BE2C (cell line): Measurements from ENCODE around the gene MAN2B1.
A peak's percentile ranks its signal among the peaks of the same experiment; 100 is the strongest.
"Not testable (repeated sequence)": the region's sequence is repeated elsewhere in the genome, so short reads cannot be mapped to it uniquely, and the experiment has no call there.

Source experiments
- DNase-seq: peaks from one replicate; pipeline ENCODE4 v3.0.0-alpha.2; 2020
- H3K27me3 ChIP-seq: fragments of 250-450 bp; sonication (Bioruptor Pico); 2 replicates; pipeline ENCODE4 v1.5.1; 2020; ENCODE audit warnings: mild to moderate bottlenecking
- H3K36me3 ChIP-seq: fragments of 250-450 bp; sonication (Bioruptor Pico); 2 replicates; pipeline ENCODE4 v1.5.1; 2020; ENCODE audit warnings: mild to moderate bottlenecking
- H3K4me1 ChIP-seq: fragments of 250-450 bp; sonication (Bioruptor Pico); 2 replicates; pipeline ENCODE4 v1.5.1; 2020
- H3K4me3 ChIP-seq: 2 replicates; pipeline ENCODE4 v1.5.1; 2011; ENCODE audit warnings: low read depth, low read length
- H3K9me3 ChIP-seq: fragments of 250-450 bp; sonication (Bioruptor Pico); 2 replicates; pipeline ENCODE4 v1.5.1; 2020
- TF ChIP-seq, protein P1 (sequence below): IDR thresholded peaks from 2 replicates; pipeline ENCODE4 v1.5.1; 2012; ENCODE audit warnings: mild to moderate bottlenecking, low read depth, low read length

Gene MAN2B1

DNA sequence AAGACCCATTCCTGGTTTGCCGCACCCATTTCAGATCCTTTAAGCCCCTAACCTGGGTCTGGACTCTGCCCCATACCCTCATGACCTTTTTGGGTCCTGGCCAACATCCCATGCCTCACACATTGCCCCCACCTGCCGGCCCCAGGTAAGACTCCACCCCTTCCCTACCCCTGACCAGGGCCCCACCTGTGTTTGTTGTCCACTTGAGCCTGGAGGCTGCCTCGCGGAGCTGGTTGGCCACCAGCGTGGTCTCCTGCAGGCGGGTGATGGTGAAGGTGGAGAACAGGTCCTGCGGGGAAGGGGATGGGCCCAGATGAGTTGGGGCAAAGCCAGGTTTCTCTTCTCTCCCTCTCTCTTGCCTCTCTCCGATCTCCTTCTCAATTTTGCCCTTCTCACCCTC, 19.5 kb downstream of the MAN2B1 start:
- H3K36me3 ChIP-seq: no peaks in the 10 kb centered on the region
- H3K27me3 ChIP-seq: no peaks in the 10 kb centered on the region
- H3K9me3 ChIP-seq: no peaks in the 10 kb centered on the region; the same call in 1 of the 2 replicates
- TF ChIP-seq, protein P1, sequence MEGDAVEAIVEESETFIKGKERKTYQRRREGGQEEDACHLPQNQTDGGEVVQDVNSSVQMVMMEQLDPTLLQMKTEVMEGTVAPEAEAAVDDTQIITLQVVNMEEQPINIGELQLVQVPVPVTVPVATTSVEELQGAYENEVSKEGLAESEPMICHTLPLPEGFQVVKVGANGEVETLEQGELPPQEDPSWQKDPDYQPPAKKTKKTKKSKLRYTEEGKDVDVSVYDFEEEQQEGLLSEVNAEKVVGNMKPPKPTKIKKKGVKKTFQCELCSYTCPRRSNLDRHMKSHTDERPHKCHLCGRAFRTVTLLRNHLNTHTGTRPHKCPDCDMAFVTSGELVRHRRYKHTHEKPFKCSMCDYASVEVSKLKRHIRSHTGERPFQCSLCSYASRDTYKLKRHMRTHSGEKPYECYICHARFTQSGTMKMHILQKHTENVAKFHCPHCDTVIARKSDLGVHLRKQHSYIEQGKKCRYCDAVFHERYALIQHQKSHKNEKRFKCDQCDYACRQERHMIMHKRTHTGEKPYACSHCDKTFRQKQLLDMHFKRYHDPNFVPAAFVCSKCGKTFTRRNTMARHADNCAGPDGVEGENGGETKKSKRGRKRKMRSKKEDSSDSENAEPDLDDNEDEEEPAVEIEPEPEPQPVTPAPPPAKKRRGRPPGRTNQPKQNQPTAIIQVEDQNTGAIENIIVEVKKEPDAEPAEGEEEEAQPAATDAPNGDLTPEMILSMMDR: no peak
- no peak for DNase-seq
- no peak overlapping the region for H3K4me3 ChIP-seq
- H3K4me1 ChIP-seq: no peaks in the 10 kb centered on the region

DNA sequence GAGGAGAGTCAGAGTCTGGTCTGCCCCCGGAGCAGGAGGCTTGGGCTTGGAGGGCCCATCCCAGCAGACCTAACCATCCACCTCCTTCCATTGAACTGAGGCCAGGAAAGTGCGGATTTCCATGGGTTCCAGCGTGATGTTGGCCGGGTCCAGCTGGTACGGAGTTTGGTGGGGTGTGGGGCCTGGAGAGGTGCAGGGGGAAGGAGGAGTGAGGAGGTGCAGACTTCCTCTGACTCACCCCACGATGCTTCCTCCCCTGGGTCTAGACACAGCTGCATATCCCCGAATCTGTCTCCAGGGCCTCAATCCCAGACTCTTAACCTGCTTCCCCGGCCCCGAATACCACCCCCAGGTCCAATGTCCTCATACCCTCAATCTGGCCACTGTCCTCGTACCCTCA, 20.0 kb downstream of the MAN2B1 start:
- DNase-seq: no peak
- TF ChIP-seq, protein P1: no peak
- Histone ChIP-seq H3K4me1 (no peaks in the 10 kb centered on the region), H3K27me3 (no peaks in the 10 kb centered on the region), H3K4me3 (no peak overlapping the region), H3K9me3 (no peaks in the 10 kb centered on the region; the same call in 1 of the 2 replicates), H3K36me3 (no peaks in the 10 kb centered on the region)

DNA sequence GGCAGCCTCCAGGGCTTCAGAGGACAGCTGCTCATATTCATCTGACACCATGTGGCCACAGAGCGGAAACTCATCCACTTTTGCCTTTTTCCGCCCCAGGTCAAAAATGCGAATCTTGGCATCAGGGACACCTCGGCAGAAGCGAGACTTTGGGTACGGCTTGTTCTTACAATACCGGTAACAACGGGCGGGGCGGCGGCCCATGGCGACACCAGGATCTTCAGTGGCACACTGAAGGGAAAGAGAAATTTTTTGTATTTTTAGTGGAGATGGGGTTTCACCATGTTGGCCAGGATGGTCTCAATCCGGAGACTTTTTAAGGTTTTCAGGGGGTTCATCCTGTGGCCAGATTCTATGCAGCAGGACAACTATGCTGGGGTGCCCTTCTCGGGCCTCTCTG, 22.8 kb downstream of the MAN2B1 start:
- H3K4me3 ChIP-seq, DNase-seq, H3K9me3 ChIP-seq, H3K36me3 ChIP-seq, H3K27me3 ChIP-seq, H3K4me1 ChIP-seq: not testable (repeated sequence)

DNA sequence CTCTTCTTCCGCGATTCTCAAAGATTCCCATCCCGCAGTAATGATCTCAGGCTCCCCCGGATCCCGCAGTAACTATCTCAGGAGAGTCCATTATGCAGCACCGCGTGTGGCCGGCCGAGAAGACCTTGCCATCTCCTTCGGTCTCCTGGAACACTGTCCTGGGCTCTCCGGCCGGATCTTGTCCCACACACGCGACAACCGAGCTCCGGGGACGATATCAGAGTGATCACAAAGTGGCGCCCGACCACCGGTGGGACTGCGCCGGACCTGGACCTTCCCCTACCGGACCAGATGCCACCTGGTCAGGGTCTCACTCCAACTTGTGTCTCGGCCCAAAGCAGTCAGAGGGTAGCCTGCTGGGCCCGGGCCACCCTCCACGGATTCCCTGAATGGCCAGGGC, 24.0 kb downstream of the MAN2B1 start:
- Histone ChIP-seq H3K27me3 (no peaks in the 10 kb centered on the region), H3K9me3 (no peaks in the 10 kb centered on the region; the same call in 1 of the 2 replicates), H3K4me1 (no peaks in the 10 kb centered on the region), H3K4me3 (no peak overlapping the region), H3K36me3 (no peaks in the 10 kb centered on the region)
- TF ChIP-seq, protein P1: no peak
- no peak for DNase-seq

DNA sequence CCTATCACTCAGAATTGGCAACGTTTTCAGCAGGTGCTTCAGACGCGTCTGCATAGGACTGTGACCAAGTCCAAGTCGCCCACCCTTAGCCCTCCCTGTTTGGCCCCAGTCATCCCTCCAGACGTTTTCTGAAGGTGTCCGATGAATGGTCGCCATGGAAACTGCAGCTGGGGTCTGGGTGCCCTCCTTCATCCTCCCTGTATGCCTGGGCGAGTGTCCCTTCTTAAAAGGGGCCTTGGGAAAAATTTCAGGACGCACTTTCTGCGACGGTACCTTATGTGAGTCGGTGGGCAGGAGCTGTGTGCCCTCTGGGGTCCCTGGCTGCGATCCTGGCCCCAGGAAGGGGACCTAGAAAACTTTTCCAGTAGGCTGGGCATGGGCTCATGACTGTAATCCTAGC, 25.1 kb downstream of the MAN2B1 start:
- Histone ChIP-seq H3K27me3 (no peaks in the 10 kb centered on the region), H3K9me3 (no peaks in the 10 kb centered on the region), H3K36me3 (no peaks in the 10 kb centered on the region), H3K4me1 (no peaks in the 10 kb centered on the region), H3K4me3 (no peak overlapping the region)
- no peak for DNase-seq
- TF ChIP-seq, protein P1: no peak

DNA sequence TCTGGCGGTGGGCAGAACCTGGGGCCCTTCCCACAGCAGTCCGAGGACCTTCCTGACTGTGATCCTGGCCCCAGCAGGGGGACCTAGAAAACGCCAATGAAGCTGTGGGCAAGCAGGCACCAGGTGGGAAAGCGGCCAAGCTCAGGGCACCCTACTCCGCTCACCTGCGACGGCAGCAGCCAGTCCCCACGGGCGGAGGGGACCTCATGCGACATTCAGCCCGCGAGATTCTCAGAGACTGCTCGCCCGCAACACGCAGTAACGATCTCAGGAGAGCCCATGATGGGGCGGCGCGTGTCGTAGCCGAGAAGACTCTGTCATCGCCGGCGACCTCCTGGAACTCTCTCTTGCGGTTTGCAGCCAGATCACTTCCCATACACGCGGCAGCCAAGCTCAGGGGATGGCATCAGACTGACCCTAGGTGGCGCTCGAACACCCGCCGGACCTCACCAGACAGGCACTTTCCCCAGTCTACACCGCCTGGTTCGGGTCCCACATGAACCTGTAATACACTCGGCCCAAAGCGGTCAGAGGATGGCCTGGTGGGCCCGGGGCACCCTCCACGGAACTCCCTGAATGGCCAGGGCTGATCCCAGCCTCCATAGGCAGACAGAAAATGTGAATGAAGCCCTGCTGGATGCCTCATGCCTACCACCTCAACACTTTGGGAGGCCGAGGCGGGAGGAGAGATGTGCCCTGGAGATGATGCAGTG, 26.5 kb downstream of the MAN2B1 start:
- H3K36me3 ChIP-seq: no peaks in the 10 kb centered on the region
- H3K9me3 ChIP-seq: no peaks in the 10 kb centered on the region
- H3K27me3 ChIP-seq: no peaks in the 10 kb centered on the region
- DNase-seq: peak; percentile 84
- no peaks in the 10 kb centered on the region for H3K4me1 ChIP-seq
- TF ChIP-seq, protein P1: peak; percentile 79
- H3K4me3 ChIP-seq: peak overlapping the region; percentile 33
